GM21786 (cell line): ENCODE results near the gene KRT15.

Source experiments
- ATAC-seq: cut with Tn5 transposase; IDR thresholded peaks from one replicate; pipeline ENCODE4 v1.9.1; 2021; ENCODE audit not compliant: unreplicated experiment

Gene KRT15

GRCh38 chr17:41484920-41485904 lies 33.5 kb downstream of the KRT15 start:
- no peak for ATAC-seq

GRCh38 chr17:41483991-41484826 lies 34.5 kb downstream of the KRT15 start:
- ATAC-seq = no peak

GRCh38 chr17:41483531-41483930 lies 35.2 kb downstream of the KRT15 start:
- ATAC-seq = no peak

GRCh38 chr17:41481036-41481435 lies 37.7 kb downstream of the KRT15 start, which contains the start of gene KRT35:
KRT35 (minus strand) TSS chr17:41481151; CDS start chr17:41481097, 54 bp downstream.
- ATAC-seq = no peak

- no peak for ATAC-seq
Observed at GRCh38 chr17:41480581-41480980, 38.1 kb downstream of the KRT15 start.

GRCh38 chr17:41480136-41480535 lies 38.6 kb downstream of the KRT15 start:
- ATAC-seq = no peak

- ATAC-seq = no peak
Observed at GRCh38 chr17:41478237-41478636, 40.5 kb downstream of the KRT15 start.

GRCh38 chr17:41476866-41477815 lies 41.5 kb downstream of the KRT15 start:
- ATAC-seq = no peak

- ATAC-seq = no peak
Observed at GRCh38 chr17:41475421-41475820, 43.3 kb downstream of the KRT15 start.

GRCh38 chr17:41474863-41475262 lies 43.8 kb downstream of the KRT15 start:
- no peak for ATAC-seq

GRCh38 chr17:41468346-41468745 lies 50.3 kb downstream of the KRT15 start:
- no peak for ATAC-seq

- ATAC-seq = no peak
Observed at GRCh38 chr17:41467561-41467960, 51.1 kb downstream of the KRT15 start.

GRCh38 chr17:41466988-41467387 lies 51.7 kb downstream of the KRT15 start, which contains the start of gene KRT32:
KRT32 (minus strand) TSS chr17:41467386; CDS start chr17:41467325, 61 bp downstream.
- ATAC-seq = no peak

- no peak for ATAC-seq
Observed at GRCh38 chr17:41464682-41465081, 54.0 kb downstream of the KRT15 start.

GRCh38 chr17:41464173-41464572 lies 54.5 kb downstream of the KRT15 start:
- ATAC-seq = no peak

- no peak for ATAC-seq
Observed at GRCh38 chr17:41463746-41464145, 54.9 kb downstream of the KRT15 start.
